Stimulated activated CD8-positive, alpha-beta memory T cell treated with anti-CD3 and anti-CD28 coated beads, Interleukin-15, amount 100 ng/mL, for 24 hours (primary cell): Measurements from ENCODE around the gene PPP1R9A.

Experiments
- DNase-seq: peaks from one replicate; pipeline ENCODE4 v3.0.0-alpha.2; 2020; ENCODE audit warnings: low read depth

PPP1R9A gene

DNA sequence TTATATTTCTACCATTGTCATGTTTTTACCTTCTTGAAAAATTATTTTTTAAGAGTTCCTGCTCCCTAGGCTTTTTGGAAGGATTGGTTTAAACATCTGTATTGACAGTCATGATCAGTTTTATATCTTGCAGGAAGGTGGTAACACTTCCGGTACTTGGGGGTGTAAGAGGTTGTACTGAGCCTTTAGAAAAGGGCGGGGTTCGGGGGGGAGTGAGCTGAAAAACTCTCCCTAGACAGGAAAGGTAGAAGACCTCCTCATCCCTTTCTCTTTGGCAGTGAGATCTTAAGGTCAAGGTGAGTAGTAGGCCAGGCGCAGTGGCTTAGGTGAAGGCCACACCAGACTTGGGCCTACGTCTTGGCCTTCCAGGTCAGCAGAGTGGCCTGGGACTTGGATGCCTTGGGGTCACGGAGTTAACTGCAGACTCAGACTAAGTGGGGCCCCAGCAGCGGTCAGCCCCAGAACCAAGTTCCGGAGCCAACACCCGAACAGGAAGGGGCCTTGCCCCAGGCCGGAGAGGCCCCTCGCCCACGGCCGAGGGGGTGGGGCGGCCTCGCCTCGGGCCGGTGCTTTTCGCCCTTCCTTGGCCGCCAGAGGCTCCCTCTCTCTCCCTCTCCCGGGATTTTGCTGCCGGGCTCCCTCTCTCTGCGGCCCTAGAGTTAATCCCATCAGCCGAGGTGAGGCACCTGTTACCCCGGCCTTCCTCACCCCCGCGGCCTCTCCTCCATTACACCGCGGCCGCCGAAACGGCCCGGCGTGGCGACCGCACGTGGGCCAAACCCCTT, at the start of gene PPP1R9A:
TSS of gene PPP1R9A (plus strand) at position 569 of the 785 bp plus-strand sequence. CDS start 2,520 bp downstream, outside the sequence.
- DNase-seq: no peak

GRCh38 chr7:94871132-94871531, 36.3 kb upstream of the PPP1R9A start:
- DNase-seq: no peak

- no peak for DNase-seq
Measured at GRCh38 chr7:94873239-94873638, 34.2 kb upstream of the PPP1R9A start.

DNA sequence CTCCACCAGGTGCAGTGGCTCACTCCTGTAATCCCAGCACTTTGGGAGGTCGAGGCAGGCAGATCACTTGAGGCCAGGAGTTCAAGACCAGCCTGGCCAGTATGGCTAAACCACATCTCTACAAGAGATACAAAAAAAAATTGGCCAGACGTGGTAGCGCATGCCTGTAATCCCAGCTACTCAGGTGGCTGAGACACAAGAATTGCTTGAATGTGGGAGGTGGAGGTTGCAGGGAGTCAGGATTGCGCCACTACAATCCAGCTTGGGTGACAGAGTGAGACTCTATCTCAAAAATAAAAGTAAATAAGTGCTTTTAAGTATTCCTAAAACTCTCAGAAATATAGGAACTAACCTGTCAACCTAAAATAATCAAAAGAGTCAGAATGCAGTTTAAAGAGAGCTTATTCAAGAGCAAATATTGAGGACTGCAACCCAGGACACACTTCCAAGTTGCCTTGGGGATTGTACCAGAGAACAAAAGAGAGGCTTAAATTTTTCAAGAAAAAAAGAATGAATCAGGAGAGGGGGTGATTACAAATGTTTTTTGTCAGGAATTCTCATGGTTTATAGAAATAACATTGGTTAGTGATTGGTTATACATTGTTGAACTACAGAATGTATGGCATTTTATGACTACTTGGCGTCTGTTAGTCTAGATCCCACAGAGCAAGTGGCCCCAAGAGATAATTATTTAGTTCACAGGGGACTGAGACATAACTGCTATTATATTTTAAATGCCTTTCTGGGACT, 33.2 kb upstream of the PPP1R9A start:
- no peak for DNase-seq

- DNase-seq: no peak
Measured at GRCh38 chr7:94875201-94875600, 32.2 kb upstream of the PPP1R9A start.

- DNase-seq: no peak
Measured at GRCh38 chr7:94877731-94878670, 29.4 kb upstream of the PPP1R9A start.

DNA sequence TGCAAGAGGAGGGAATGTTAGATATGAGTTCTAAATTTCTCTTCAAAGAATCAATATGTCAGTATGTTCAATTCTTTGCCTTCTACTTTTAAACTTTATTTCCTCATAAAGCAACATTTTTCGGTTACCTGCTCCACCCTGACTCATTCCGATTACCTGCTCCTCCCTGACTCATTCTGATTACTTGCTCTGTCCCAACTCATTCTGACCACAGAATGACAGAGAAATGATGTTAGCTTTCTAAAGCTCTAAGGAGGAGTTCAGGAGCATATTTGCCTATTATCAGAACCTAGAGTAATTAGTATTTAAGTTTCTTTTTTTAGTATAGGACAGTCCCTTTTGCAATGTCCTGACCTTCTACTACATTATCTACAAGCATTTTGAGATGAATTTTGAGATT, 24.5 kb upstream of the PPP1R9A start:
- no peak for DNase-seq

GRCh38 chr7:94883616-94884015, 23.8 kb upstream of the PPP1R9A start:
- DNase-seq: no peak

DNA sequence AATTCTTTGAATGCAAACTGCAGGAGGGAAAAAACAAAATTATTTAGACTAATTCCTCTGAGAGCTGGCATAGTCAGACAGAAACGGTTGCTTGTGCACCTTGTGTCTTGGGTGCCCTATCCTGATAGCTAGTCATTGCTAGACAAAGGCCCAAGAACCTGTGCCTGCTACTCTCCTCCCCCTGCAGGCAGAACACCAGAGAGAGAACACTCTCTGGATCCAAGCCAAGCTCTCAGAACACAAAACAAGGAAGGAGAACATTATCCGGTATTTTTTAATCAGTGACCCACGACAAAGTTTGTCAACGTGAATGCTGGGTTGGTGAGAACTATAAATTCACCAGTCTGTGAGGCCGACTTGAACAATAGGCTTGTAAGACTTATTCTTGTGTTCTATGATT, 18.8 kb upstream of the PPP1R9A start:
- DNase-seq: no peak

GRCh38 chr7:94888995-94889523, 18.3 kb upstream of the PPP1R9A start:
- no peak for DNase-seq

- no peak for DNase-seq
Measured at GRCh38 chr7:94890216-94890615, 17.2 kb upstream of the PPP1R9A start.

DNA sequence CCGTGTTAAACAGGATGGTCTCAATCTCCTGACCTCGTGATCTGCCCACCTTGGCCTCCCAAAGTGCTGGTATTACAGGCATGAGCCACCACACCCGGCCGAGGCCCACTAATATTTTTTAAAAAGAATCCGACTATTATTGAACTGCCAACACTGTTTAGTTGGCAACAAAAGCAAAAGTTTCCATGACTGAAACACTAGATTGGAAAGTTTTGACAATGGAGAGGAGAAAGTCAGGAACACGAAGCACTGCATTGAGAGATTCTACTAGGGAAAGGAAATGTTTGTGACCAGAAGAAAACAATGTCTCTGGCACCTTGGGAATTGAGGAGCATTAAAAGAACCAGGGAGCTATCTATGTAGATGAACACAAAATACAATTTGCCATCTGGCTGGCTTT, 13.7 kb upstream of the PPP1R9A start:
- no peak for DNase-seq

DNA sequence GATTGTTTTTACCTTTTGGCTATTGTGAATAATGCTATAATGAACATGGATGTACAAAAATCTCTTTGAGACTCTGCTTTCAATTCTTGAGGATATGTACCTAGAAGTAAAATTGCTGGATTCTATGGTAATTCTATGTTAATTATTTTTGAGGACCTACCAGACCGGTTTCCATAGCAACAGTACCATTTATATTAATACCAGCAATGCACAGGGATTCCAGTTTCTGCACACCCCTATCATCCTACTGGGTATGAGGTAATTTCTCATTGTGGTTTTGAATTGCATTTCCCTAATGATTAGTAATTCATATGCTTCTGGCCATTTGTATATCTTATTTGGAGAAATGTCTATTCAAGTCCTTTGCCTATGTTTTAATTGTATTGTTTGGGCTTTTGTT, 9.9 kb upstream of the PPP1R9A start:
- no peak for DNase-seq

DNA sequence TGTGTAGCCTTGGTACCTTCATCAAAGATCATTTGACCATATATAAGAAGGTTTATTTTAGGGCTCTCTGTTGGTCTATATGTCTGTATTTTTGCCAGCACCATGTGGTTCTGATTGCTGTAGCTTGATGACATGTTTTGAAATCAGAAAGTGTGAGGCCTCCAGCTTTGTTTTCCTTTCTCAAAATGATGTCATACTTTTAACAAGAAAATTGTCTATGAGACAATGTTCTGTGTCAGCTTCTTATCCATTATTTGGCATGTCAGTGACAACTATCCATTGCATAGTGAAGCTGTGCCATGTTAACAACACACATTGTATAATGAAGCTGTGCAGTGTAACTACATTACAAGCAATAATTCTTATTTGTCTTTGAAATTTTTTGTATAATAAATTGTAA, 9.1 kb upstream of the PPP1R9A start:
- no peak for DNase-seq

DNA sequence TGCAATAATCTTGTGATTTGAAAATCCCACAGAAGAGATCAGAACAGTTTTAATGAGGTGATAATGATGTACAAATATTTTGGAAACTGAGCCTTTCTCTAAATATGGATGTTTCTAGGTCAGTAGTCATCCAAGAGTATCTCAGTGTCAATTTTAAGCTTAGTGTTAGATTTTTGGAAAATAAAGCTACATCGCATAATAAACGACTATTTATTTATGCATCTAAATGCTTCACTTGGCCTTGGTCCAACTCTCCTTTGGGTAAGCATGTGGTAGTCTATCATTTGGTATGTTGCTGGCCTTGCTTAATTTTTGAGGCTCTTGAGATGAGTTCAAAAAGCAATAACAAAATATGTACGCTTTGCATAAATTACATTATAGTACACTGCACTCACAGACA, 5.4 kb upstream of the PPP1R9A start:
- no peak for DNase-seq

GRCh38 chr7:94903971-94904370, 3.4 kb upstream of the PPP1R9A start:
- DNase-seq: no peak

DNA sequence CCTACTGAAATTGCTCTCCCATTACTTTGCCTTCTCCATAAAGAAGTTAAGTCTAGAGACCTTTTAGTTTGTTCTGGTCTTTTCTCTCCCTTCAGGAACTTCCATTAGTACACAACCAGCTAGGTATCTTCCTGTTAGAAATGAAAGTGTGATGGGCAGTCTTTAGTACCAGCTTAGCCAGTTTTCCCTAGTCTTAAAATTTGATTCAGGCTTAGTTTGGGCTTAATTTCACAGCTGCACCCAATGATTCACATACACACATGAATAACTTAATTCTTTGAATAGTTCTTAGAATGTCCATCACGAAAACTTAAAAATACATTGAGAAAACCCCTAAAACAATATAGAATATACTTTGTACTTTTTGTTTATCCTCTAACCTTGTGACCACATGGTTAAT, 2.4 kb upstream of the PPP1R9A start:
- DNase-seq: no peak

GRCh38 chr7:94906065-94906851, 1.1 kb upstream of the PPP1R9A start:
- DNase-seq: no peak

- DNase-seq: no peak
Measured at GRCh38 chr7:94907811-94908322, 473 bp downstream of the PPP1R9A start.

GRCh38 chr7:94908323-94909178, 1.2 kb downstream of the PPP1R9A start:
- no peak for DNase-seq
